Measurements from ENCODE around the gene PHTF2. TPM values are rescaled to one million over a fixed set of nuclear protein-coding genes. Genes with fewer than 3 reads are reported as not detected.

Gene PHTF2
- total RNA-seq, 2 experiments from 2014 or later = 70.4 to 71.7 TPM

DNA sequence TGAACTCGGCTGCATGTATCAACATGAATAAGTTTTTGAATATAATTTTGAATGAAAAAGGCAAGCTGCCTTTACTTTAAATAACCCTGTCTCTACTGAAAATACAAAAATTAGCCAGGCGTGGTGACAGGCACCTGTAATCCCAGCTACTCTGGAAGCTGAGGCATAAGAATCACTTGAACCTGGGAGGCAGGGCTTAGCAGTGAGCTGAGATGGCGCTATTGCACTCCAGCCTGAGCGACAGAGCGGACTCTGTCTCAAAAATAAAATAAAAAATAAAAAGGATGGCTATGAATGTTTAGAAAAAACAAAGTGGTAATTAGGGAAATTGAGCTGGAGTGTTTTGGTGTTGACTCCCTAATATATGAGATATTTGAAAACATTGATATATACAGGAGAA, 133.3 kb downstream of the PHTF2 start:
- Mint-ChIP-seq H3K9me3 (no peaks in the 10 kb centered on the region), H3K4me1 (peaks cover 21% of the 10 kb centered on the region), H3K27ac (no peak overlapping the region), H3K27me3 (no peaks in the 10 kb centered on the region), H3K4me3 (no peak overlapping the region), H3K36me3 (ENCODE audit: low read depth) (peaks cover 43% of the 10 kb centered on the region)
- DNase-seq = no peak
- POLR2A ChIA-PET = interaction anchor here (0.9 kb wide), 1 partner anchor 133 kb away, joined by 4 read pairs; no protein-coding TSS in a partner anchor
- CTCF ChIA-PET = no interaction called here

DNA sequence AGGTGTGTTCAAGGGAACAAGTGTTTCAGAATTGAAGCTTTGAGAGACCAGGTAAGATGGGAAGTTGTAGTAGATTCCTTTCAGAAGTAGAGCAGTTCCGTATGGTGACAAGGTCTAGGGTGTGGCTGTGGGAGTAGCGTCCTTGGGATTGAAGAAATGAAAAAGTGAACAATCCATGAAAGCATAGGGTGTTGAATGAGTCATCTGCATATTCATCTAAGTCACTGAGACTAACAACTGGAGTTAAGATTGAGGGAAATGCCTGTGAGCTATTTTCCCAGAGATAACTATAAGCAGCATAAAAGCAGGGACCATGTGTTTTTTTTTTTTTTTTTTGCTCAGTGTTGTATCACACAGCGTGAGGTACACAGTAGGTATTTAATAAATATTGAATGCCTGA, 134.8 kb downstream of the PHTF2 start:
- Mint-ChIP-seq H3K4me1 (peaks cover 21% of the 10 kb centered on the region), H3K9me3 (no peaks in the 10 kb centered on the region), H3K36me3 (ENCODE audit: low read depth) (peaks cover 32% of the 10 kb centered on the region), H3K27me3 (no peaks in the 10 kb centered on the region), H3K4me3 (no peak overlapping the region), H3K27ac (no peak overlapping the region)
- CTCF ChIA-PET = interaction anchor here (1.3 to 3.2 kb wide), 2 partner anchors 18 to 134 kb away, joined by 5 to 10 read pairs; no protein-coding TSS in a partner anchor
- POLR2A ChIA-PET = interaction anchor here (0.9 kb wide), 1 partner anchor 237 kb away, joined by 4 read pairs; the partner anchor contains the start of gene RSBN1L
- no peak for DNase-seq

DNA sequence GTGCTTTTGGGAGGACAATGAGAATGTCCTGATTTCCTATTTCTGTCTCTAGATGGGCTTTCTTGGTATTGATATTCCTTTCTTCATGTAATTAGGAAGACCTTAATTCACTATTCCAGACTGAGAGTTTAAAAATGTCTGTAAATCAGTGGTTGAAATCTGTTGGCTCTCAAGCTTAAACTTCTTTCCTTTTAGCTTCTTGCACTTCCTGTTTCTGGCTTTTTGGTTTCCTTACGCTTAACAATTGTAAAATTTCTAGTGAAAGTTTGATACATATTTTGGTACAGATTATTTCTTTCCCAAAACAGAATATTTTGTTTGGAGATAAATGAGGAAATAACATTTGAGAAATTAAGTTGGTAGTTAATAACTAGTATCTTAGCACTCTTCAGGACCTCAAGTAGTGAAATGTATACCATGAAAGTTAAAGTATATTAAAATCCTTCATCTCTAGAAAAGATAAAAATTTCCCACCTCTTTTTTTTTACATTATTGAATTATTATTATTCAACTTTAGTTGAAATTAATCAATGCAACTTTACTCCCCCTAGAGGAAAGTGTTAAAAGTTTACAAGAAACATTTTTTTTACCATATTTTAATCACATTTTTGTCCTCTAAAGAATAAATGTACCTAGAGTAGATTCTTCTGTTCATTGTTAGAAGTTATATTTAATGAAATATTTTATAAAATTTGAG, 137.2 kb downstream of the PHTF2 start:
- Mint-ChIP-seq H3K27ac (no peak overlapping the region), H3K4me1 (peaks cover 21% of the 10 kb centered on the region), H3K27me3 (no peaks in the 10 kb centered on the region), H3K4me3 (peak overlapping the region; percentile 13), H3K36me3 (ENCODE audit: low read depth) (peaks cover 18% of the 10 kb centered on the region), H3K9me3 (no peaks in the 10 kb centered on the region)
- ChIA-PET POLR2A (interaction anchor here (0.7 to 0.8 kb wide), 2 partner anchors 18 to 26 kb away, joined by 3 to 5 read pairs; no protein-coding TSS in a partner anchor), CTCF (interaction anchor here (0.6 to 3.2 kb wide), 10 partner anchors 10 to 285 kb away, joined by 3 to 11 read pairs (median 6); partner anchors contain the start of gene RSBN1L)
- DNase-seq = no peak

DNA sequence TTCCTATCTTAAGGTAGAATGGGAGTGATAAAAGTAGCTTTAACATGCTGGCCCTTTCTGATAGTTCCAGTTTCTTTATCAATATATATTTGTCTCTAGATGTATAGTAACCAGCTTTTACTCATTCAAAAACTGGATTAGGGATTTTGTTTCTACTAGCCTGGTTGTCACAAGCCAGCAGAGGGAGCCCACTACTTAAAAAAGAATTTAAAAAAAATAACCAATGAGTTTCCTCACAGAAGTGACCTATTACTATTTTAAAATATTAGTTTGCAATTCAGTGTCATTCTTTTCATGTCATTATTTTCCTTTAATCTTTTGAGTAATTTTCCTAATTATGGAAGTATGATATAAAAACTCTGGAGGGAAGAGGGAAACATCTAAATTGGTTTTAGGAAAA, 142.1 kb downstream of the PHTF2 start:
- Mint-ChIP-seq H3K9me3 (no peaks in the 10 kb centered on the region), H3K4me3 (no peak overlapping the region), H3K27ac (no peak overlapping the region), H3K27me3 (no peaks in the 10 kb centered on the region), H3K4me1 (peaks cover 20% of the 10 kb centered on the region), H3K36me3 (ENCODE audit: low read depth) (peaks cover 28% of the 10 kb centered on the region)
- CTCF ChIA-PET = interaction anchor here (1.0 to 1.8 kb wide), 4 partner anchors 80 to 290 kb away, joined by 3 to 9 read pairs (median 3); no protein-coding TSS in a partner anchor
- DNase-seq = no peak
- POLR2A ChIA-PET = no interaction called here

DNA sequence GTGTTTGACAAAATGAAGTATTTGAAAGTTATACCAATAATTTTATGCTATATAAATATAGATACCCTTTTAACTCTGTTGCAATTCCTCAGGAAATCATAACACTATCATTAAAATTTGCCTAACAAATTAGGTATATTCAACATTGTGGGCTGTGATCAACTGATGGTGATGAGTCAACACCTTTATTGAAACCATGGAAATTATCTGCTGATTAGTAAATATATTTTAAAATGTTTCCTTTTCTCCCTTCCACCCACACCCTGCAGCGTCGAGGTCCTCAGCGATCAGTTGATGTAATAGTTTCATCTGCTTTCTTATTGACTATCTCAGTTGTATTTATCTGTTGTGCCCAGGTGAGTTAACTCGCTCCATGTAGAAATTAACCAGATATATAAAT, 143.9 kb downstream of the PHTF2 start:
- Mint-ChIP-seq H3K27ac (no peak overlapping the region), H3K4me3 (no peak overlapping the region), H3K9me3 (no peaks in the 10 kb centered on the region), H3K4me1 (peaks cover 15% of the 10 kb centered on the region), H3K36me3 (ENCODE audit: low read depth) (peaks cover 26% of the 10 kb centered on the region), H3K27me3 (no peaks in the 10 kb centered on the region)
- CTCF ChIA-PET = no interaction called here
- no peak for DNase-seq
- POLR2A ChIA-PET = no interaction called here

DNA sequence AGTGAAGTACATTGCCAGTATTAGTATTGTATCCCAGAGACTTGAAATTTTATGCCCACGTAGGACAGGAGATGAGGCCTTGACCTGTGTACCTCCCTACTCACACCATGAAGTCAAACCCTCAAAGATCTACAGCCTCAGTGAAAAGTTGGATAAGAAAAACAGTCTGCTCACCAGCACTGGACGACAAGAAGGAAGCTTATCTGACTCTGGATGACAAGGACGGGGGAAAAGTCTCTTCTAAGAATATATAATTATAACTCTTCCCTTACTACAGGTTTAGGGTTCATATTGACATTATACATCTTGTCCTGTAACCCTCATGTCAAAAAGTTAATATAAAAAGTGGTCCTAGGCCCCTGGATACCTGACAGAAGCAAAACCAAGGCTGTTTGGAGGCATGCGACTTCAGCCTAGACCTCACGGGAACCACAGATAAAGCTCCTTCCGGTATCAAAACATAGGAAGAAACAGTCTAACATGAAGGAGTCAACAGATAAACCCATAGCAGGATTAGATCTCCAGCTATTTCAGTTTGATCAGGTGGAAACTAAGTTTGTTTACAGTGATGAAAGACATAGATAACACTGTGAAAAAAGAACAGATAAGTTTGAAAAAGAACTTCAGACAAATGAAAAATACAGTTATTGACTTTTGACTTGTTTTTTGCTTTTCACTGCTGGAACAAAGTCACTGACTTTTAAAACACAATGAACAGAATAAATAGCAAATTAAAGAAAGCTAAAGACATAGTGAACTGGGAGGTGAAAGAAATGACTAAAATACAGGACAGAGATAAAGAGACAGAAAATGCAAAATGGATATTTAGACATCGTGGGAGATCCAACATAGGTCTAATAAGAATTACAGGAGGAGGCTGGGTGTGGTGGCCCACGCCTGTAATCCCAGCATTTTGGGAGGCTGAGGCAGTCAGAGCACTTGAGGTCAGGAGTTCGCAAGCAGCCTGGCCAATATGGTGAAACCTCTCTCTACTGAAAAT, 145.9 kb downstream of the PHTF2 start:
- POLR2A ChIA-PET = interaction anchor here (1.1 kb wide), 1 partner anchor 10 kb away, joined by 4 read pairs; no protein-coding TSS in a partner anchor
- Mint-ChIP-seq H3K4me1 (peaks cover 15% of the 10 kb centered on the region), H3K9me3 (no peaks in the 10 kb centered on the region), H3K27ac (peak overlapping the region; percentile 25), H3K4me3 (no peak overlapping the region), H3K36me3 (ENCODE audit: low read depth) (peaks cover 26% of the 10 kb centered on the region), H3K27me3 (no peaks in the 10 kb centered on the region)
- no peak for DNase-seq
- CTCF ChIA-PET = interaction anchor here (1.1 to 1.2 kb wide), 2 partner anchors 185 to 293 kb away, joined by 3 to 4 read pairs; no protein-coding TSS in a partner anchor

DNA sequence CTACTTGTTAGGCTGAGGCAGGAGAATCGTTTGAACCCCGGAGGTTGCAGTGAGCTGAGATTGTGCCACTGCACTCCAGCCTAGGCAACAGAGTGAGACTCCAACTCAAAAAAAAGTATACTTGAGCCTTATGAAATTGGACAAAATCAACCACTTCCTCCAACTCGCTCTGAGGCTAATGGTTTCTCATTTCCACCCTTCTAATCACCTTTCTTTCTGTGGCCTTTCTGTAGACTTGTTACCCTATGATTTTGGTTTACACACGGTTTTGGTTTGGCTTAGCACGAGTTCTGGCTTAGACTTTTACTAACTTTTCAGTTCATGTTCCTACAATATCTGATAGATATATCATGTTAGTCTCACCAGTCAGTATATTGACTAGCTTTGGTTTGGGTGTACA, 152.0 kb downstream of the PHTF2 start:
- Mint-ChIP-seq H3K36me3 (ENCODE audit: low read depth) (peaks cover 10% of the 10 kb centered on the region), H3K27ac (no peak overlapping the region), H3K4me1 (peaks cover 11% of the 10 kb centered on the region), H3K4me3 (no peak overlapping the region), H3K27me3 (no peaks in the 10 kb centered on the region), H3K9me3 (no peaks in the 10 kb centered on the region)
- ChIA-PET CTCF (no interaction called here), POLR2A (no interaction called here)
- no peak for DNase-seq

DNA sequence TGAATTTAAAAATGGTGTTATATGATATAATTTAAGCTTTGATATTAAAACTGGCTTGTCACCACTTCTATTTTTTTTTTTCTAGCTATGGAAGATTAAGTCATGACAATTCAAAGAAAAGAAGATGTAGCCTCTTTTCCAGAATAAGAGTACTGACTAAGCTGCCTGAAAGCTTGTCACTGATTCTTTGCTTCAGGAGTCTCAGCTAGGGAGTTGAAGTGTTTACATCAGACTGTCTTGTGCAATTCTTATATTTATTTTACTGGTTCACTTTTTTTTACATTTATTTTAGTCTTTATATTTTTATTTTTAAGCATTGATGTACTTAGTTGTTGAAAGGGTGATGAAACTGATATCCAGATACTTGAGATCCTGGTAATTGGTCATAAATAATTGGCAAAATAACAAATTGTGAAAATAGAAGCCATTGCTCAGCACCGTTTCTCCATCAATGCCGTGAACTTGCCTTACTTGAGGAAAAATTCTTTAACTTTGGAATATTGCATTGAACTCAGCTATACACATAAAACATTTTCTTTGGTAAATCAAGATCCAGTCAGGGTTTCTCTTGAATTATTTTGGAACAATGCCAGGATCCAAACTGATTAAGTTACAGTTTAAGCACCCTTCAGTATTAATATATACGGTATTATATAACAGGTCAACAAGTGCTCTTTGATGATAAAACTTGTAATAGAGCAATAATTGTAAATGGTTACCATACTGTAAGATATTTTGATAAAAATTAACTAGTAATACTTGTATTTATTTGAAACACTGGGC, 156.4 kb downstream of the PHTF2 start:
- Mint-ChIP-seq H3K9me3 (no peaks in the 10 kb centered on the region), H3K27me3 (no peaks in the 10 kb centered on the region), H3K27ac (no peak overlapping the region), H3K4me1 (peaks cover 11% of the 10 kb centered on the region), H3K36me3 (ENCODE audit: low read depth) (peaks cover 26% of the 10 kb centered on the region), H3K4me3 (no peak overlapping the region)
- POLR2A ChIA-PET = no interaction called here
- CTCF ChIA-PET = no interaction called here
- no peak for DNase-seq

DNA sequence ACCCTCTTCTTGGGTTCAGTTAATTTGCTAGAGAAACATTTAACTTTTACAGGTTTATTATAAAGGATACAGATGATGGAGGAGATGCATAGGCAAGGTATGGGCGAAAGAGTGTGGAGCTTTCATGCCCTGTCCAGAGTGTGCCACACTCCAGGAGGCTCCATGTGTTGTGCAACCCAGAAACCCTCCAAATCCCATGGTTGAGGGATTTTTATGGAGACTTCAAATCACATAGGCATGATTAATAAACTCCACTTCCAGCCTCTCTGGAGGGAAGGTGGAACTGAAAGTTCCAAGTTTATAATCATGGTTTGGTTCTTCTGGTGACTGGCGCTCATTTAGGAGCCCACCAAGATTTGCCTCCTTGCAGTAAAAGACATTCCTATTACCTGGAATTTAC, 159.9 kb downstream of the PHTF2 start:
- Mint-ChIP-seq H3K27ac (no peak overlapping the region), H3K4me3 (no peak overlapping the region), H3K9me3 (no peaks in the 10 kb centered on the region), H3K4me1 (no peaks in the 10 kb centered on the region), H3K27me3 (no peaks in the 10 kb centered on the region), H3K36me3 (ENCODE audit: low read depth) (peaks cover 29% of the 10 kb centered on the region)
- DNase-seq = no peak
- CTCF ChIA-PET = no interaction called here
- POLR2A ChIA-PET = no interaction called here

DNA sequence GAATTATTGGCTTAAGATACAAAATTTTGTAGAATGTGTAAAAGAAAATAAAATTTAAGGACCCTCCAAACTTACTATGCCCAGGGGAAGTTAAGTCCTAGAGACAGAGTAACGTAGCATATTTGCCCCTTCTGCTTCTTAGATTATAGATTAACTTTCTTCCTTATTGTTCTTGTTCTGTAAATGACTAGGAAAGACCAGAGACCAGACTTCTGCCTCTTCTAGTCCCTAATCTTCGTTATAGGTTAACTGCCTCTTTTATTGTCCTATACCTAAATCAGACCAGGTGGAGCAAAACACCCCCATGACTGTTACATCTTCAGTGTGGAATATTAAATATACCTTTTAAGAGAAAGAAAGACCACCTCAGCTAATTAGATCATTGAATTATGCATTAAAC, 160.5 kb downstream of the PHTF2 start:
- Mint-ChIP-seq H3K27me3 (no peaks in the 10 kb centered on the region), H3K36me3 (ENCODE audit: low read depth) (peaks cover 29% of the 10 kb centered on the region), H3K9me3 (no peaks in the 10 kb centered on the region), H3K4me3 (no peak overlapping the region), H3K4me1 (no peaks in the 10 kb centered on the region), H3K27ac (no peak overlapping the region)
- ChIA-PET POLR2A (no interaction called here), CTCF (no interaction called here)
- no peak for DNase-seq

DNA sequence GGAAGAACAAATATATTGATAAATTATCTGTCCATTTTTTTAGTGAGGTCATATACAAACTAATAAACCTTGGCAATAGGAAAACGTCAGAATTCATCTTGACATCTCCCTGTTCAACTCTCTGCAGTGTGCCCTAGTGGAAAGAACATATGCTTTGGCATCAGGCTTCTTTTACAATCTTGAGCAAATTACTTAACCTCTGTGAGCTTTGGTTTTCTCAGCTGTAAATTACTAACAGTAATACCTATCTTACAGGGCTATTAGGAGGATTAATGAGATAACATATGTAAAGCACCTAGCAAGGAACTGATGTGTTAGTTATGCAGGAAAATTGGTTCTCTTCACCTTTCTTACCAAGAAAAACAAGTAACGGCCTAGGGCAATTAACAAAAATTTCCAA, 161.8 kb downstream of the PHTF2 start:
- CTCF ChIA-PET = interaction anchor here (0.6 to 1.1 kb wide), 2 partner anchors 201 to 257 kb away, joined by 4 to 7 read pairs; no protein-coding TSS in a partner anchor
- Mint-ChIP-seq H3K9me3 (no peaks in the 10 kb centered on the region), H3K27me3 (no peaks in the 10 kb centered on the region), H3K4me1 (no peaks in the 10 kb centered on the region), H3K27ac (no peak overlapping the region), H3K4me3 (no peak overlapping the region), H3K36me3 (ENCODE audit: low read depth) (peaks cover 31% of the 10 kb centered on the region)
- POLR2A ChIA-PET = no interaction called here
- no peak for DNase-seq

DNA sequence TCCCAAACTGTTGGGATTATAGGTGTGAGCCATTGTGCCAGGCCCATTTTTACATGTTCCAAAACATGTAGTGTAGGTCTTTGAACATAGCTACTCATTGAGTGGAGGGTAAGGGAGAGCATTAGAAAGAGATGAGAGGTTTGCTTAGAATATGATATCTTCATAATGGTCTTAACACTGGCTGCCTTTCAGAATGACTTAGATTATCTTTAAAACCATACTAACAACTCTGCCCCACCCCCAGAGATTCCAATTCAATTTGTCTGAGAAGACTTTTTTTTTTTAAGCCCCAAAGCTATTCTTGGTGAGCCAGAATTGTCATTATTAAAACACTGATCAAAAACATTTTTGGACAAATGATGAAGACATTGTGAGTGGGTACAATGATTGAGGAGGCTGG, 168.9 kb downstream of the PHTF2 start:
- Mint-ChIP-seq H3K27ac (no peak overlapping the region), H3K36me3 (ENCODE audit: low read depth) (peaks cover 7% of the 10 kb centered on the region), H3K27me3 (no peaks in the 10 kb centered on the region), H3K9me3 (no peaks in the 10 kb centered on the region), H3K4me3 (no peak overlapping the region), H3K4me1 (no peaks in the 10 kb centered on the region)
- CTCF ChIA-PET = no interaction called here
- POLR2A ChIA-PET = no interaction called here
- DNase-seq = no peak

Measured in activated CD4-positive, alpha-beta memory T cell treated with anti-CD3 and anti-CD28 coated beads, Interleukin-2, amount 10 ng/mL, durations not matched to agents 7 days and 5 days (primary cell).